ENCODE data around the gene GP1BB. TPM values are rescaled to one million over a fixed set of nuclear protein-coding genes. Genes with fewer than 3 reads are reported as not detected.
"Not testable (repeated sequence)": the region's sequence is repeated elsewhere in the genome, so short reads cannot be mapped to it uniquely, and the experiment has no call there.

GP1BB gene
- polyA plus RNA-seq, 1 donor from 2014 or later: 42.0 TPM

GRCh38 chr22:19696504-19697276, 26.6 kb upstream of the GP1BB start:
- Histone ChIP-seq H3K27ac (ENCODE audit: low read length) (no peak overlapping the region), H2AFZ (ENCODE audit: low read depth, low read length) (no peak overlapping the region), H3K9me2 (ENCODE audit: insufficient read depth, low read length) (no peaks in the 10 kb centered on the region), H3K4me2 (ENCODE audit: low read length) (no peak overlapping the region), H3K27me3 (ENCODE audit: insufficient read depth, low read depth, low read length) (no peaks in the 10 kb centered on the region), H4K20me1 (ENCODE audit: insufficient read depth) (no peaks in the 10 kb centered on the region), H3F3A (ENCODE audit: insufficient read depth, low read length, poor library complexity, severe bottlenecking) (no peaks in the 10 kb centered on the region), H3K79me2 (replicated peaks; ENCODE audit: insufficient read depth, low read length) (no peaks in the 10 kb centered on the region), H3K9ac (ENCODE audit: low read length) (no peak overlapping the region), H3K36me3 (ENCODE audit: insufficient read depth, low read length) (no peaks in the 10 kb centered on the region), H3K9me3 (ENCODE audit: low read length) (no peaks in the 10 kb centered on the region), H3K4me3 (ENCODE audit: low read length) (no peak overlapping the region)
- TF ChIP-seq EP300 (conservative IDR thresholded peaks at IDR 0.05; ENCODE audit: poor library complexity, severe bottlenecking) (no peak), POLR2AphosphoS5 (IDR thresholded peaks at IDR 0.05) (no peak), EZH2 (IDR thresholded peaks at IDR 0.05; ENCODE audit: borderline replicate concordance, insufficient read depth, low read length, poor library complexity, severe bottlenecking) (no peak), TAF1 (IDR thresholded peaks at IDR 0.05; ENCODE audit: low read depth) (no peak), CTCF (IDR thresholded peaks at IDR 0.05; ENCODE audit: poor library complexity, severe bottlenecking) (no peak), MXI1 (conservative IDR thresholded peaks at IDR 0.05; ENCODE audit: poor library complexity, severe bottlenecking) (no peak), SMC3 (conservative IDR thresholded peaks at IDR 0.05; ENCODE audit: poor library complexity) (no peak), RAD21 (conservative IDR thresholded peaks at IDR 0.05) (no peak), REST (IDR thresholded peaks at IDR 0.05; ENCODE audit: borderline replicate concordance) (no peak)

- not testable (repeated sequence) for H3F3A ChIP-seq (ENCODE audit: insufficient read depth, low read length, poor library complexity, severe bottlenecking); H3K27me3 ChIP-seq (ENCODE audit: insufficient read depth, low read depth, low read length); H3K4me2 ChIP-seq (ENCODE audit: low read length); H3K9me2 ChIP-seq (ENCODE audit: insufficient read depth, low read length); H3K79me2 ChIP-seq (replicated peaks; ENCODE audit: insufficient read depth, low read length); H3K9ac ChIP-seq (ENCODE audit: low read length); H4K20me1 ChIP-seq (ENCODE audit: insufficient read depth); H3K9me3 ChIP-seq (ENCODE audit: low read length); H3K27ac ChIP-seq (ENCODE audit: low read length); H2AFZ ChIP-seq (ENCODE audit: low read depth, low read length); H3K4me3 ChIP-seq (ENCODE audit: low read length); H3K36me3 ChIP-seq (ENCODE audit: insufficient read depth, low read length)
These were observed 25.5 kb upstream of the GP1BB start for GRCh38 chr22:19697871-19698270.
